ENCODE data around the gene PCDHB7.
"Not testable (repeated sequence)": the region's sequence is repeated elsewhere in the genome, so short reads cannot be mapped to it uniquely, and the experiment has no call there.

Gene PCDHB7

GRCh38 chr5:141172381-141173204, at the start of gene PCDHB7:
TSS of gene PCDHB7 (plus strand) at chr5:141172644. CDS start at chr5:141172836, 192 bp downstream.
- peak; percentile 31 to 34 for TF ChIP-seq CTCF (IDR thresholded peaks at IDR 0.05)
- no peaks in the 10 kb centered on the region for H3K4me1 ChIP-seq
- peaks cover 0 to 13% (median 12%) of the 10 kb centered on the region in 3 donors for H3K36me3 ChIP-seq
- H3K9me3 ChIP-seq, result peaks cover 0 to 57% (median 39%) of the 10 kb centered on the region in 3 donors
- H3K27me3 ChIP-seq, result peaks cover 3 to 4% of the 10 kb centered on the region in 2 donors
- intact Hi-C loops (cut with DNase I; ENCODE audit: low total_unique reads), result no loop called here
- peak within 1 kb of the TSS; percentile 27 to 33 for H3K4me3 ChIP-seq
- H3K27ac ChIP-seq, result no peak within 1 kb of the TSS
- DNase-seq, result no peak

GRCh38 chr5:141123396-141124135, 48.9 kb upstream of the PCDHB7 start:
- intact Hi-C loops (cut with DNase I; ENCODE audit: low total_unique reads); H3K4me1 ChIP-seq; H3K27me3 ChIP-seq; H3K36me3 ChIP-seq; H3K4me3 ChIP-seq; DNase-seq; H3K27ac ChIP-seq: not testable (repeated sequence)
- H3K9me3 ChIP-seq, result peaks cover 0 to 58% (median 23%) of the 10 kb centered on the region in 3 donors

- Histone ChIP-seq H3K4me1 (no peaks in the 10 kb centered on the region), H3K36me3 (peaks cover 0 to 9% (median 4%) of the 10 kb centered on the region in 3 donors), H3K4me3 (no peak overlapping the region), H3K27me3 (no peaks in the 10 kb centered on the region), H3K9me3 (peaks cover 0 to 60% (median 18%) of the 10 kb centered on the region in 3 donors), H3K27ac (no peak overlapping the region)
- no peak for DNase-seq
- intact Hi-C loops (cut with DNase I; ENCODE audit: low total_unique reads), result no loop called here
- no peak for TF ChIP-seq CTCF (IDR thresholded peaks at IDR 0.05)
Measured at GRCh38 chr5:141127305-141127704, 45.1 kb upstream of the PCDHB7 start.

- peaks cover 0 to 10% (median 1%) of the 10 kb centered on the region in 3 donors for H3K36me3 ChIP-seq
- H3K4me3 ChIP-seq, result peak within 1 kb of the TSS; percentile 34 to 45
- peaks cover 5 to 78% (median 64%) of the 10 kb centered on the region in 3 donors for H3K9me3 ChIP-seq
- intact Hi-C loops (cut with DNase I; ENCODE audit: low total_unique reads), result no loop called here
- DNase-seq, result no peak
- TF ChIP-seq CTCF (IDR thresholded peaks at IDR 0.05), result peak in 1 of 2 experiments; percentile 20
- H3K27me3 ChIP-seq, result no peaks in the 10 kb centered on the region
- H3K4me1 ChIP-seq, result no peaks in the 10 kb centered on the region
- no peak within 1 kb of the TSS for H3K27ac ChIP-seq
Measured at GRCh38 chr5:141135030-141135717, 37.3 kb upstream of the PCDHB7 start, which contains the start of gene PCDHB5. TSS of gene PCDHB5 (plus strand) at chr5:141135206. CDS start at chr5:141135435, 229 bp downstream.

- no peaks in the 10 kb centered on the region for H3K4me1 ChIP-seq
- H3K27me3 ChIP-seq, result no peaks in the 10 kb centered on the region
- TF ChIP-seq CTCF (IDR thresholded peaks at IDR 0.05), result no peak
- H3K4me3 ChIP-seq, result peak overlapping the region; percentile 34 to 45
- no peak for DNase-seq
- H3K27ac ChIP-seq, result no peak overlapping the region
- peaks cover 0 to 10% (median 7%) of the 10 kb centered on the region in 3 donors for H3K36me3 ChIP-seq
- H3K9me3 ChIP-seq, result peaks cover 5 to 75% (median 64%) of the 10 kb centered on the region in 3 donors
- intact Hi-C loops (cut with DNase I; ENCODE audit: low total_unique reads), result no loop called here
Measured at GRCh38 chr5:141135718-141136266, 36.7 kb upstream of the PCDHB7 start.

GRCh38 chr5:141137346-141137745, 35.1 kb upstream of the PCDHB7 start:
- DNase-seq; H3K4me1 ChIP-seq; intact Hi-C loops (cut with DNase I; ENCODE audit: low total_unique reads); H3K27me3 ChIP-seq; H3K4me3 ChIP-seq; H3K36me3 ChIP-seq; H3K27ac ChIP-seq: not testable (repeated sequence)
- H3K9me3 ChIP-seq, result peaks cover 5 to 77% (median 64%) of the 10 kb centered on the region in 3 donors
